H9 (cell line): ENCODE measurements around the gene AOC1. TPM values are rescaled to one million over a fixed set of nuclear protein-coding genes. Genes with fewer than 3 reads are reported as not detected.

Experiments
- DNase-seq: peaks from one replicate; pipeline ENCODE4 v3.0.0-alpha.2; 2017
- H2AFZ ChIP-seq: one replicate; pipeline ENCODE4 v1.6.1; 2013; ENCODE audit warnings: mild to moderate bottlenecking, low read length, control low read depth, moderate library complexity
- H2AK5ac ChIP-seq: 2 replicates; pipeline ENCODE4 v1.6.1; 2013; ENCODE audit warnings: low read length, control low read depth, mixed read lengths; ENCODE audit not compliant: insufficient read length
- H2BK120ac ChIP-seq: one replicate; pipeline ENCODE4 v1.6.1; 2013; ENCODE audit warnings: low read depth, mild to moderate bottlenecking, low read length, control low read depth, inconsistent platforms; ENCODE audit not compliant: poor library complexity, severe bottlenecking
- H2BK12ac ChIP-seq: 2 replicates; pipeline ENCODE4 v1.6.1; 2013; ENCODE audit warnings: low read length, control low read depth, mixed read lengths, low read depth; ENCODE audit not compliant: insufficient read length
- H2BK15ac ChIP-seq: 2 replicates; pipeline ENCODE4 v1.6.1; 2013; ENCODE audit warnings: low read depth, low read length, control low read depth
- H2BK20ac ChIP-seq: one replicate; pipeline ENCODE4 v1.6.1; 2013; ENCODE audit warnings: low read depth, mild to moderate bottlenecking, low read length, control low read depth, inconsistent platforms; ENCODE audit not compliant: poor library complexity, severe bottlenecking
- H2BK5ac ChIP-seq: 2 replicates; pipeline ENCODE4 v1.6.1; 2013; ENCODE audit warnings: low read length, control low read depth, mixed read lengths; ENCODE audit not compliant: insufficient read length
- H3K14ac ChIP-seq: 2 replicates; pipeline ENCODE4 v1.6.1; 2013; ENCODE audit warnings: low read length, control low read depth; ENCODE audit not compliant: insufficient read depth
- H3K18ac ChIP-seq: 2 replicates; pipeline ENCODE4 v1.6.1; 2013; ENCODE audit warnings: low read depth, mild to moderate bottlenecking, mixed read lengths, low read length, control low read depth; ENCODE audit not compliant: insufficient read length
- H3K23ac ChIP-seq: 2 replicates; pipeline ENCODE4 v1.6.1; 2013; ENCODE audit warnings: low read length, control low read depth, mixed read lengths, low read depth; ENCODE audit not compliant: insufficient read length
- H3K23me2 ChIP-seq: 2 replicates; pipeline ENCODE4 v1.6.1; 2013; ENCODE audit warnings: low read depth, mild to moderate bottlenecking, mixed read lengths, low read length, control low read depth; ENCODE audit not compliant: insufficient read length, poor library complexity, severe bottlenecking
- H3K27ac ChIP-seq: 2 replicates; pipeline ENCODE4 v1.5.1; 2013; ENCODE audit warnings: low read length, control low read depth, mixed read lengths, low read depth; ENCODE audit not compliant: insufficient read length
- H3K27me3 ChIP-seq: 2 replicates; pipeline ENCODE4 v1.6.1; 2013; ENCODE audit warnings: low read length, control low read depth, inconsistent platforms; ENCODE audit not compliant: insufficient read depth
- H3K4ac ChIP-seq: 2 replicates; pipeline ENCODE4 v1.6.1; 2013; ENCODE audit warnings: low read depth, mild to moderate bottlenecking, control low read depth, inconsistent platforms, low read length, moderate library complexity
- H3K4me1 ChIP-seq: 2 replicates; pipeline ENCODE4 v1.6.1; 2013; ENCODE audit warnings: low read length, control low read depth, inconsistent platforms; ENCODE audit not compliant: insufficient read depth
- H3K4me2 ChIP-seq: 2 replicates; pipeline ENCODE4 v1.6.1; 2013; ENCODE audit warnings: low read length, control low read depth, mixed read lengths; ENCODE audit not compliant: insufficient read length, insufficient read depth
- H3K56ac ChIP-seq: 2 replicates; pipeline ENCODE4 v1.6.1; 2013; ENCODE audit warnings: low read depth, mild to moderate bottlenecking, mixed read lengths, low read length, control low read depth; ENCODE audit not compliant: insufficient read length
- H3K79me1 ChIP-seq: 2 replicates; pipeline ENCODE4 v1.6.1; 2013; ENCODE audit warnings: low read depth, mild to moderate bottlenecking, moderate library complexity, low read length, control low read depth, inconsistent platforms; ENCODE audit not compliant: insufficient read depth, poor library complexity, severe bottlenecking
- H3K79me2 ChIP-seq: 2 replicates; pipeline ENCODE4 v1.6.1; 2013; ENCODE audit warnings: low read length, control low read depth, inconsistent platforms; ENCODE audit not compliant: insufficient read depth
- H3K9ac ChIP-seq: 2 replicates; pipeline ENCODE4 v1.6.1; 2013; ENCODE audit warnings: low read length, control low read depth, mixed read lengths; ENCODE audit not compliant: insufficient read length; ENCODE audit errors: extremely low read depth
- H3K9me3 ChIP-seq: one replicate; pipeline ENCODE4 v1.6.1; 2013; ENCODE audit warnings: low read depth, low read length, inconsistent platforms; ENCODE audit not compliant: control insufficient read depth
- H3T11ph ChIP-seq: one replicate; pipeline ENCODE4 v1.6.1; 2013; ENCODE audit warnings: mild to moderate bottlenecking, low read length, control low read depth, inconsistent platforms
- H4K20me1 ChIP-seq: one replicate; pipeline ENCODE4 v1.6.1; 2013; ENCODE audit not compliant: control insufficient read depth, insufficient read length, insufficient read depth
- H4K5ac ChIP-seq: 2 replicates; pipeline ENCODE4 v1.6.1; 2013; ENCODE audit warnings: low read depth, mild to moderate bottlenecking, mixed read lengths, low read length, control low read depth; ENCODE audit not compliant: insufficient read length
- H4K8ac ChIP-seq: replicated peaks from 2 replicates; pipeline ENCODE4 v1.6.1; 2013; ENCODE audit warnings: low read length, control low read depth, mixed read lengths, low read depth; ENCODE audit not compliant: insufficient read length
- H4K91ac ChIP-seq: 2 replicates; pipeline ENCODE4 v1.6.1; 2013; ENCODE audit warnings: low read depth, mild to moderate bottlenecking, moderate library complexity, mixed read lengths, low read length, control low read depth; ENCODE audit not compliant: insufficient read length
- H3K27ac Mint-ChIP-seq, 3 experiments: 2 replicates in 2 of 3; 3 replicates in 1 of 3; pipeline ENCODE4 v1.8.0; 2020 to 2021; ENCODE audit warnings: mixed read lengths in 3 of 3, mild to moderate bottlenecking in 1 of 3, moderate library complexity in 1 of 3
- H3K27me3 Mint-ChIP-seq: 2 replicates; pipeline ENCODE4 v1.8.0; 2021; ENCODE audit warnings: low read depth, mild to moderate bottlenecking, moderate library complexity, mixed read lengths
- H3K36me3 Mint-ChIP-seq, 3 experiments: 2 replicates in 2 of 3; 3 replicates in 1 of 3; pipeline ENCODE4 v1.8.0; 2020 to 2021; ENCODE audit warnings: low read depth in 3 of 3, mixed read lengths in 3 of 3; ENCODE audit not compliant: insufficient read depth in 1 of 3
- H3K4me1 Mint-ChIP-seq, 2 experiments: 2 replicates each; pipeline ENCODE4 v1.8.0; 2020; ENCODE audit warnings: mixed read lengths in 2 of 2
- H3K4me3 Mint-ChIP-seq, 2 experiments: 2 replicates in 1 of 2; 3 replicates in 1 of 2; pipeline ENCODE4 v1.8.0; 2020 to 2021; ENCODE audit warnings: mild to moderate bottlenecking in 2 of 2, mixed read lengths in 2 of 2, moderate library complexity in 1 of 2
- H3K9me3 Mint-ChIP-seq, 2 experiments: 2 replicates in 1 of 2; 3 replicates in 1 of 2; pipeline ENCODE4 v1.8.0; 2020; ENCODE audit warnings: mild to moderate bottlenecking in 2 of 2, mixed read lengths in 2 of 2, moderate library complexity in 1 of 2
- WGBS: extraction: QIAGEN DNeasy Blood & Tissue Kit; methylation state at CpG from one replicate; pipeline ENCODE4 v1.1.7; 2013; ENCODE audit warnings: missing lambda C conversion rate, low lambda C conversion rate, mixed read lengths; ENCODE audit not compliant: insufficient read length; ENCODE audit errors: extremely low coverage; 5-methylcytosine and 5-hydroxymethylcytosine counted together
- total RNA-seq: library from RNA; stranded (reverse); gene quantifications from 2 replicates; pipeline ENCODE4 v1.2.1, GENCODE V29; 2021
- TF ChIP-seq, protein P1 (sequence below): fragments of 200-600 bp; sonication (generic); conservative IDR thresholded peaks from 3 replicates; pipeline ENCODE4 v1.8.0; 2021; ENCODE audit warnings: antibody characterized with exemption, mild to moderate bottlenecking

AOC1 gene
- total RNA-seq, 1 experiment from 2014 or later, result 0.28 TPM

DNA sequence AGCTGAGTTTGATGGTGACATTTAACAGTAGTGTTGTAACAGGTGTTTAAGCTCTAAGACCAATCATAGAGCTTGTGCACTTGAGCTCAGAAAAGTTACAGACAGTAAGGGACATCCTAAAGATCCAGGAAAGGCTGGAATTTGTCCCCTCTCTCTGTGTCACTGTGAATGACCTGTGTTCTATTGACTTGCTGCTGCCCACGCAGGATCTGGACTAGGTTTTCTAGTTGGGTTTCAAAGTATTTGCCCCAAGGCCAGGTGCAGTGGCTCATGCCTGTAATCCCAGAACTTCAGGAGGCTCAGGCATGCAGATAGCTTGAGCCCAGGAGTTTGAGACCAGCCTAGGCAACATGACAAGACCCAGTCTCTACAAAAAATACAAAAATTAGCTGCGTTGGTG lies 17.1 kb downstream of the AOC1 start:
- Histone ChIP-seq H2AK5ac (no peak overlapping the region), H2BK12ac (no peak overlapping the region), H3K4ac (no peak overlapping the region), H3K14ac (no peak overlapping the region), H3T11ph (no peak overlapping the region), H2BK120ac (no peak overlapping the region), H2BK20ac (no peak overlapping the region), H2BK15ac (no peak overlapping the region), H4K91ac (no peak overlapping the region), H3K56ac (no peak overlapping the region), H3K9me3 (no peaks in the 10 kb centered on the region), H3K23ac (no peak overlapping the region), H4K8ac (no peak overlapping the region), H3K79me1 (no peaks in the 10 kb centered on the region), H2BK5ac (no peak overlapping the region), H2AFZ (no peak overlapping the region), H3K4me1 (no peaks in the 10 kb centered on the region), H3K18ac (no peak overlapping the region), H3K27ac (no peak overlapping the region), H4K20me1 (no peaks in the 10 kb centered on the region), H3K27me3 (no peaks in the 10 kb centered on the region), H4K5ac (no peak overlapping the region), H3K79me2 (no peaks in the 10 kb centered on the region), H3K23me2 (no peaks in the 10 kb centered on the region), H3K4me2 (no peak overlapping the region), H3K9ac (no peak overlapping the region)
- WGBS, result no CpG with 5 or more reads among the region's 2 CpGs
- peaks cover 21% of the 10 kb centered on the region for H3K27me3 Mint-ChIP-seq
- H3K27ac Mint-ChIP-seq, result no peak overlapping the region
- TF ChIP-seq, protein P1, sequence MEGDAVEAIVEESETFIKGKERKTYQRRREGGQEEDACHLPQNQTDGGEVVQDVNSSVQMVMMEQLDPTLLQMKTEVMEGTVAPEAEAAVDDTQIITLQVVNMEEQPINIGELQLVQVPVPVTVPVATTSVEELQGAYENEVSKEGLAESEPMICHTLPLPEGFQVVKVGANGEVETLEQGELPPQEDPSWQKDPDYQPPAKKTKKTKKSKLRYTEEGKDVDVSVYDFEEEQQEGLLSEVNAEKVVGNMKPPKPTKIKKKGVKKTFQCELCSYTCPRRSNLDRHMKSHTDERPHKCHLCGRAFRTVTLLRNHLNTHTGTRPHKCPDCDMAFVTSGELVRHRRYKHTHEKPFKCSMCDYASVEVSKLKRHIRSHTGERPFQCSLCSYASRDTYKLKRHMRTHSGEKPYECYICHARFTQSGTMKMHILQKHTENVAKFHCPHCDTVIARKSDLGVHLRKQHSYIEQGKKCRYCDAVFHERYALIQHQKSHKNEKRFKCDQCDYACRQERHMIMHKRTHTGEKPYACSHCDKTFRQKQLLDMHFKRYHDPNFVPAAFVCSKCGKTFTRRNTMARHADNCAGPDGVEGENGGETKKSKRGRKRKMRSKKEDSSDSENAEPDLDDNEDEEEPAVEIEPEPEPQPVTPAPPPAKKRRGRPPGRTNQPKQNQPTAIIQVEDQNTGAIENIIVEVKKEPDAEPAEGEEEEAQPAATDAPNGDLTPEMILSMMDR, result no peak
- DNase-seq, result no peak
- no peaks in the 10 kb centered on the region for H3K4me1 Mint-ChIP-seq
- H3K4me3 Mint-ChIP-seq, result no peak overlapping the region
- no peaks in the 10 kb centered on the region for H3K36me3 Mint-ChIP-seq
- no peaks in the 10 kb centered on the region for H3K9me3 Mint-ChIP-seq
